GM23338 (cell line): ENCODE results near the gene TMEM61. TPM values are rescaled to one million over a fixed set of nuclear protein-coding genes. Genes with fewer than 3 reads are reported as not detected.

Experiments
- ATAC-seq: fragments of 200-7000 bp; cut with Tn5 transposase; 3 replicates; pipeline ENCODE4 v1.9.1; 2020
- DNase-seq: peaks from one replicate; pipeline ENCODE4 v3.0.0-alpha.2; 2015; ENCODE audit warnings: low spot score
- H2AFZ ChIP-seq: fragments of 200-600 bp; sonication (generic); 2 replicates; pipeline ENCODE4 v1.8.0; 2016; ENCODE audit warnings: antibody characterized with exemption, mild to moderate bottlenecking, moderate library complexity
- H3F3A ChIP-seq: fragments of 200-600 bp; sonication (generic); replicated peaks from 2 replicates; pipeline ENCODE4 v1.8.0; 2017; ENCODE audit warnings: antibody characterized with exemption, mixed run types, low read depth
- H3K27ac ChIP-seq: fragments of 200-600 bp; sonication (generic); 2 replicates; pipeline ENCODE4 v1.6.1; 2016; ENCODE audit warnings: low read depth
- H3K27me3 ChIP-seq: fragments of 200-600 bp; sonication (generic); 2 replicates; pipeline ENCODE4 v1.8.0; 2016; ENCODE audit warnings: mild to moderate bottlenecking, mixed run types, moderate library complexity; ENCODE audit not compliant: insufficient read depth
- H3K36me3 ChIP-seq: fragments of 200-600 bp; sonication (generic); 2 replicates; pipeline ENCODE4 v1.8.0; 2016; ENCODE audit warnings: mild to moderate bottlenecking; ENCODE audit not compliant: insufficient read depth
- H3K4me1 ChIP-seq: fragments of 200-600 bp; sonication (generic); 2 replicates; pipeline ENCODE4 v1.8.0; 2016; ENCODE audit warnings: mild to moderate bottlenecking, moderate library complexity; ENCODE audit not compliant: insufficient read depth
- H3K4me2 ChIP-seq: fragments of 200-600 bp; sonication (generic); 2 replicates; pipeline ENCODE4 v1.7.1; 2017; ENCODE audit warnings: mixed run types
- H3K4me3 ChIP-seq: fragments of 200-600 bp; sonication (generic); 2 replicates; pipeline ENCODE4 v1.6.1; 2016; ENCODE audit warnings: mixed run types
- H3K79me2 ChIP-seq: fragments of 200-600 bp; sonication (generic); replicated peaks from 2 replicates; pipeline ENCODE4 v1.8.0; 2017; ENCODE audit warnings: mild to moderate bottlenecking; ENCODE audit not compliant: insufficient read depth
- H3K9me2 ChIP-seq: fragments of 200-600 bp; sonication (generic); 2 replicates; pipeline ENCODE4 v1.8.0; 2017; ENCODE audit not compliant: insufficient read depth
- H4K20me1 ChIP-seq: fragments of 200-600 bp; sonication (generic); replicated peaks from 2 replicates; pipeline ENCODE4 v1.8.0; 2017; ENCODE audit warnings: mild to moderate bottlenecking; ENCODE audit not compliant: insufficient read depth
- H3K27ac Mint-ChIP-seq: 2 replicates; pipeline ENCODE4 v1.8.0; 2020; ENCODE audit warnings: inconsistent platforms, mild to moderate bottlenecking, moderate library complexity, mixed read lengths
- H3K27me3 Mint-ChIP-seq: 3 replicates; pipeline ENCODE4 v1.8.0; 2022; ENCODE audit warnings: low read depth, mild to moderate bottlenecking, moderate library complexity, mixed read lengths, inconsistent platforms; ENCODE audit not compliant: insufficient read depth, poor library complexity
- H3K36me3 Mint-ChIP-seq: 3 replicates; pipeline ENCODE4 v1.8.0; 2021; ENCODE audit warnings: low read depth, mild to moderate bottlenecking, inconsistent platforms, moderate library complexity, mixed read lengths
- H3K4me1 Mint-ChIP-seq: 3 replicates; pipeline ENCODE4 v1.8.0; 2020; ENCODE audit warnings: mild to moderate bottlenecking, inconsistent platforms, mixed read lengths
- H3K4me3 Mint-ChIP-seq: 3 replicates; pipeline ENCODE4 v1.8.0; 2021; ENCODE audit warnings: moderate library complexity, mild to moderate bottlenecking, inconsistent platforms, mixed read lengths
- H3K9me3 Mint-ChIP-seq: 3 replicates; pipeline ENCODE4 v1.8.0; 2020; ENCODE audit warnings: moderate library complexity, mild to moderate bottlenecking, inconsistent platforms, mixed read lengths
- EZH2 ChIP-seq: fragments of 200-600 bp; sonication (generic); IDR thresholded peaks from one replicate; pipeline ENCODE4 v1.8.0; 2017; ENCODE audit warnings: antibody characterized with exemption, mild to moderate bottlenecking, low read depth; ENCODE audit not compliant: unreplicated experiment
- EZH2phosphoT487 ChIP-seq: fragments of 200-600 bp; sonication (generic); IDR thresholded peaks from one replicate; pipeline ENCODE4 v1.8.1; 2018; ENCODE audit warnings: antibody characterized with exemption; ENCODE audit not compliant: unreplicated experiment
- ZNF331 ChIP-seq: fragments of 250-450 bp; sonication (Bioruptor Pico); IDR thresholded peaks from 2 replicates; pipeline ENCODE4 v1.5.0; 2020; ENCODE audit warnings: low read depth, mild to moderate bottlenecking, moderate library complexity
- polyA plus RNA-seq: library from polyadenylated mRNA; unstranded; fragments of >200 nt; fragmentation: Nextera tagmentation; extraction: Ambion mirVana; gene quantifications from 2 replicates; pipeline ENCODE4 v1.2.1, GENCODE V29; 2016
- total RNA-seq: library from RNA; depleted of rRNA; stranded (reverse); fragments of >200 nt; shearing (Covaris generic); gene quantifications from 2 replicates; pipeline ENCODE4 v1.2.3, GENCODE V29; 2014
- TF ChIP-seq, protein P1 (sequence below): IDR thresholded peaks from one replicate; pipeline ENCODE4 v1.6.1; 2018; ENCODE audit warnings: antibody characterized with exemption; ENCODE audit not compliant: unreplicated experiment
- TF ChIP-seq, protein P2 (sequence below): fragments of 250-450 bp; sonication (Bioruptor Pico); IDR thresholded peaks from 2 replicates; pipeline ENCODE4 v1.5.0; 2020; ENCODE audit warnings: mild to moderate bottlenecking, moderate library complexity

TMEM61 gene
- total and polyA plus RNA-seq, 2 experiments from 2014 or later: 2.0 to 3.6 TPM

DNA sequence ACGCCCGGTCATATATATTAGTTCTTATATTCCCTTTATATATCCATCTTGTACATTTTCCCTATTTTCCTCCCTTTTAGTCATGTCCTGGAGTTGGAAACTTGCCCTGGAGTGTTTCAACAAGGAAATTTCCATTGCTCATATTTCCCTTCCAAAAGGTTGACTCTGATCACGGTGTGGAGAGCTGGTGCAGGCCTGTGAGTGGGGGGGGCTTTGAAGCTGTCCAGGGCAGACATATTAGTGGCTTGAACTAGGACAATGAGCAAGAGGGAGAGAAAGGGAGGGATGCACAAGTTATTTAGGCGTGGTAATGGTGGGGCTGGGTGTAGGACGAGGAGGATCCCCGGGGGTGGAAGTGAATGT is 30.4 kb upstream of the TMEM61 start:
- H3K36me3 Mint-ChIP-seq: peaks cover 13% of the 10 kb centered on the region
- H3K4me1 ChIP-seq: peaks cover 18% of the 10 kb centered on the region
- peak overlapping the region; percentile 97 for H2AFZ ChIP-seq
- H3K27ac ChIP-seq: no peak overlapping the region
- peaks cover 16% of the 10 kb centered on the region for H3K27me3 Mint-ChIP-seq
- no peaks in the 10 kb centered on the region for H3K27me3 ChIP-seq
- no peak for DNase-seq
- peaks cover 13% of the 10 kb centered on the region for H3K9me3 Mint-ChIP-seq
- H3K27ac Mint-ChIP-seq: no peak overlapping the region
- no peaks in the 10 kb centered on the region for H4K20me1 ChIP-seq
- no peaks in the 10 kb centered on the region for H3K9me2 ChIP-seq
- H3K36me3 ChIP-seq: no peaks in the 10 kb centered on the region
- ATAC-seq: no peak
- H3K4me2 ChIP-seq: peak overlapping the region; percentile 61
- H3K4me3 ChIP-seq: no peak overlapping the region
- peak overlapping the region; percentile 49; the same call in 2 of the 3 replicates for H3K4me3 Mint-ChIP-seq
- TF ChIP-seq ZNF331 (CRISPR knock-in tag) (no peak), EZH2phosphoT487 (no peak), EZH2 (no peak)
- TF ChIP-seq, protein P1, sequence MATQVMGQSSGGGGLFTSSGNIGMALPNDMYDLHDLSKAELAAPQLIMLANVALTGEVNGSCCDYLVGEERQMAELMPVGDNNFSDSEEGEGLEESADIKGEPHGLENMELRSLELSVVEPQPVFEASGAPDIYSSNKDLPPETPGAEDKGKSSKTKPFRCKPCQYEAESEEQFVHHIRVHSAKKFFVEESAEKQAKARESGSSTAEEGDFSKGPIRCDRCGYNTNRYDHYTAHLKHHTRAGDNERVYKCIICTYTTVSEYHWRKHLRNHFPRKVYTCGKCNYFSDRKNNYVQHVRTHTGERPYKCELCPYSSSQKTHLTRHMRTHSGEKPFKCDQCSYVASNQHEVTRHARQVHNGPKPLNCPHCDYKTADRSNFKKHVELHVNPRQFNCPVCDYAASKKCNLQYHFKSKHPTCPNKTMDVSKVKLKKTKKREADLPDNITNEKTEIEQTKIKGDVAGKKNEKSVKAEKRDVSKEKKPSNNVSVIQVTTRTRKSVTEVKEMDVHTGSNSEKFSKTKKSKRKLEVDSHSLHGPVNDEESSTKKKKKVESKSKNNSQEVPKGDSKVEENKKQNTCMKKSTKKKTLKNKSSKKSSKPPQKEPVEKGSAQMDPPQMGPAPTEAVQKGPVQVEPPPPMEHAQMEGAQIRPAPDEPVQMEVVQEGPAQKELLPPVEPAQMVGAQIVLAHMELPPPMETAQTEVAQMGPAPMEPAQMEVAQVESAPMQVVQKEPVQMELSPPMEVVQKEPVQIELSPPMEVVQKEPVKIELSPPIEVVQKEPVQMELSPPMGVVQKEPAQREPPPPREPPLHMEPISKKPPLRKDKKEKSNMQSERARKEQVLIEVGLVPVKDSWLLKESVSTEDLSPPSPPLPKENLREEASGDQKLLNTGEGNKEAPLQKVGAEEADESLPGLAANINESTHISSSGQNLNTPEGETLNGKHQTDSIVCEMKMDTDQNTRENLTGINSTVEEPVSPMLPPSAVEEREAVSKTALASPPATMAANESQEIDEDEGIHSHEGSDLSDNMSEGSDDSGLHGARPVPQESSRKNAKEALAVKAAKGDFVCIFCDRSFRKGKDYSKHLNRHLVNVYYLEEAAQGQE: no peak
- TF ChIP-seq, protein P2, sequence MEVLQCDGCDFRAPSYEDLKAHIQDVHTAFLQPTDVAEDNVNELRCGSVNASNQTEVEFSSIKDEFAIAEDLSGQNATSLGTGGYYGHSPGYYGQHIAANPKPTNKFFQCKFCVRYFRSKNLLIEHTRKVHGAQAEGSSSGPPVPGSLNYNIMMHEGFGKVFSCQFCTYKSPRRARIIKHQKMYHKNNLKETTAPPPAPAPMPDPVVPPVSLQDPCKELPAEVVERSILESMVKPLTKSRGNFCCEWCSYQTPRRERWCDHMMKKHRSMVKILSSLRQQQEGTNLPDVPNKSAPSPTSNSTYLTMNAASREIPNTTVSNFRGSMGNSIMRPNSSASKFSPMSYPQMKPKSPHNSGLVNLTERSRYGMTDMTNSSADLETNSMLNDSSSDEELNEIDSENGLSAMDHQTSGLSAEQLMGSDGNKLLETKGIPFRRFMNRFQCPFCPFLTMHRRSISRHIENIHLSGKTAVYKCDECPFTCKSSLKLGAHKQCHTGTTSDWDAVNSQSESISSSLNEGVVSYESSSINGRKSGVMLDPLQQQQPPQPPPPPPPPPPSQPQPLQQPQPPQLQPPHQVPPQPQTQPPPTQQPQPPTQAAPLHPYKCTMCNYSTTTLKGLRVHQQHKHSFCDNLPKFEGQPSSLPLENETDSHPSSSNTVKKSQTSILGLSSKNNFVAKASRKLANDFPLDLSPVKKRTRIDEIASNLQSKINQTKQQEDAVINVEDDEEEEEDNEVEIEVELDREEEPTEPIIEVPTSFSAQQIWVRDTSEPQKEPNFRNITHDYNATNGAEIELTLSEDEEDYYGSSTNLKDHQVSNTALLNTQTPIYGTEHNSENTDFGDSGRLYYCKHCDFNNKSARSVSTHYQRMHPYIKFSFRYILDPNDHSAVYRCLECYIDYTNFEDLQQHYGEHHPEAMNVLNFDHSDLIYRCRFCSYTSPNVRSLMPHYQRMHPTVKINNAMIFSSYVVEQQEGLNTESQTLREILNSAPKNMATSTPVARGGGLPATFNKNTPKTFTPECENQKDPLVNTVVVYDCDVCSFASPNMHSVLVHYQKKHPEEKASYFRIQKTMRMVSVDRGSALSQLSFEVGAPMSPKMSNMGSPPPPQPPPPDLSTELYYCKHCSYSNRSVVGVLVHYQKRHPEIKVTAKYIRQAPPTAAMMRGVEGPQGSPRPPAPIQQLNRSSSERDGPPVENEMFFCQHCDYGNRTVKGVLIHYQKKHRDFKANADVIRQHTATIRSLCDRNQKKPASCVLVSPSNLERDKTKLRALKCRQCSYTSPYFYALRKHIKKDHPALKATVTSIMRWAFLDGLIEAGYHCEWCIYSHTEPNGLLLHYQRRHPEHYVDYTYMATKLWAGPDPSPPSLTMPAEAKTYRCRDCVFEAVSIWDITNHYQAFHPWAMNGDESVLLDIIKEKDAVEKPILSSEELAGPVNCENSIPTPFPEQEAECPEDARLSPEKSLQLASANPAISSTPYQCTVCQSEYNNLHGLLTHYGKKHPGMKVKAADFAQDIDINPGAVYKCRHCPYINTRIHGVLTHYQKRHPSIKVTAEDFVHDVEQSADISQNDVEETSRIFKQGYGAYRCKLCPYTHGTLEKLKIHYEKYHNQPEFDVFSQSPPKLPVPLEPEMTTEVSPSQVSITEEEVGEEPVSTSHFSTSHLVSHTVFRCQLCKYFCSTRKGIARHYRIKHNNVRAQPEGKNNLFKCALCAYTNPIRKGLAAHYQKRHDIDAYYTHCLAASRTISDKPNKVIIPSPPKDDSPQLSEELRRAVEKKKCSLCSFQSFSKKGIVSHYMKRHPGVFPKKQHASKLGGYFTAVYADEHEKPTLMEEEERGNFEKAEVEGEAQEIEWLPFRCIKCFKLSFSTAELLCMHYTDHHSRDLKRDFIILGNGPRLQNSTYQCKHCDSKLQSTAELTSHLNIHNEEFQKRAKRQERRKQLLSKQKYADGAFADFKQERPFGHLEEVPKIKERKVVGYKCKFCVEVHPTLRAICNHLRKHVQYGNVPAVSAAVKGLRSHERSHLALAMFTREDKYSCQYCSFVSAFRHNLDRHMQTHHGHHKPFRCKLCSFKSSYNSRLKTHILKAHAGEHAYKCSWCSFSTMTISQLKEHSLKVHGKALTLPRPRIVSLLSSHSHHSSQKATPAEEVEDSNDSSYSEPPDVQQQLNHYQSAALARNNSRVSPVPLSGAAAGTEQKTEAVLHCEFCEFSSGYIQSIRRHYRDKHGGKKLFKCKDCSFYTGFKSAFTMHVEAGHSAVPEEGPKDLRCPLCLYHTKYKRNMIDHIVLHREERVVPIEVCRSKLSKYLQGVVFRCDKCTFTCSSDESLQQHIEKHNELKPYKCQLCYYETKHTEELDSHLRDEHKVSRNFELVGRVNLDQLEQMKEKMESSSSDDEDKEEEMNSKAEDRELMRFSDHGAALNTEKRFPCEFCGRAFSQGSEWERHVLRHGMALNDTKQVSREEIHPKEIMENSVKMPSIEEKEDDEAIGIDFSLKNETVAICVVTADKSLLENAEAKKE (CRISPR knock-in tag): no peak
- no peaks in the 10 kb centered on the region for H3K79me2 ChIP-seq
- no peaks in the 10 kb centered on the region for H3F3A ChIP-seq
- peaks cover 20% of the 10 kb centered on the region for H3K4me1 Mint-ChIP-seq
